HEK293 (cell line): ENCODE data around the gene KLF2.

Source experiments
- CTCF ChIA-PET: fragments of 350-600 bp; formaldehyde crosslinking; extraction: SDS; loops from one replicate; lab custom pipeline; 2021; ENCODE audit warnings: antibody characterized with exemption; lab: Yijun Ruan, JAX
- POLR2A ChIA-PET: fragments of 300-600 bp; formaldehyde crosslinking; extraction: SDS; loops from one replicate; lab custom pipeline; 2020; ENCODE audit warnings: antibody characterized with exemption, inconsistent platforms; lab: Yijun Ruan, JAX
- H3K27ac ChIP-seq: fragments of 200-500 bp; sonication (Bioruptor generic); 2 replicates; pipeline ENCODE4 v1.5.1; 2014; ENCODE audit warnings: low read depth, low read length, control low read depth, inconsistent platforms; ENCODE audit errors: extremely low read depth
- H3K36me3 ChIP-seq, 2 experiments: fragments of 200-500 bp in 1 of 2; sonication (Bioruptor generic) in 1 of 2; 1 replicate in 1 of 2; 2 replicates in 1 of 2; pipeline ENCODE4 v1.5.1; 2014 to 2017; ENCODE audit warnings: inconsistent platforms in 2 of 2, low read length in 2 of 2; ENCODE audit not compliant: control insufficient read depth in 2 of 2, insufficient read depth in 1 of 2
- H3K4me1 ChIP-seq: fragments of 200-500 bp; sonication (Bioruptor generic); 2 replicates; pipeline ENCODE4 v1.5.1; 2014; ENCODE audit warnings: mild to moderate bottlenecking, low read length, inconsistent platforms; ENCODE audit not compliant: control insufficient read depth, insufficient read depth
- H3K4me3 ChIP-seq: 2 replicates; pipeline ENCODE4 v1.5.1; 2011; ENCODE audit warnings: low read depth, mild to moderate bottlenecking, control low read depth, low read length, moderate library complexity
- H3K9me3 ChIP-seq: fragments of 200-500 bp; sonication (Bioruptor generic); 2 replicates; pipeline ENCODE4 v1.5.1; 2014; ENCODE audit warnings: low read depth, low read length, inconsistent platforms; ENCODE audit not compliant: control insufficient read depth, insufficient read depth
- GLIS1 ChIP-seq: fragments of 450-650 bp; formaldehyde crosslinking; IDR thresholded peaks from 2 replicates; pipeline ENCODE4 v1.5.1; 2016; ENCODE audit warnings: missing biosample characterization, missing genetic modification characterization
- KLF10 ChIP-seq: fragments of 450-650 bp; IDR thresholded peaks from 2 replicates; pipeline ENCODE4 v1.5.1; 2018; ENCODE audit warnings: missing biosample characterization, mild to moderate bottlenecking, missing genetic modification characterization
- KLF9 ChIP-seq: fragments of 450-650 bp; formaldehyde crosslinking; IDR thresholded peaks from 2 replicates; pipeline ENCODE4 v1.5.1; 2016; ENCODE audit warnings: missing biosample characterization, missing genetic modification characterization, low read depth
- TRIM28 ChIP-seq: IDR thresholded peaks from 2 replicates; pipeline ENCODE4 v1.6.1; 2011; ENCODE audit warnings: low read length, control low read depth, borderline replicate concordance
- ZNF10 ChIP-seq: fragments of 450-650 bp; formaldehyde crosslinking; IDR thresholded peaks from 2 replicates; pipeline ENCODE4 v1.5.1; 2017; ENCODE audit warnings: missing biosample characterization, missing genetic modification characterization
- ZNF132 ChIP-seq: fragments of 450-650 bp; formaldehyde crosslinking; IDR thresholded peaks from 2 replicates; pipeline ENCODE4 v1.5.1; 2017; ENCODE audit warnings: missing biosample characterization, missing genetic modification characterization, borderline replicate concordance
- ZNF133 ChIP-seq: fragments of 450-650 bp; formaldehyde crosslinking; IDR thresholded peaks from 2 replicates; pipeline ENCODE4 v1.5.1; 2016; ENCODE audit warnings: missing biosample characterization, missing genetic modification characterization
- ZNF146 ChIP-seq: fragments of 450-650 bp; formaldehyde crosslinking; IDR thresholded peaks from 2 replicates; pipeline ENCODE4 v1.5.1; 2016; ENCODE audit warnings: missing biosample characterization, missing genetic modification characterization
- ZNF223 ChIP-seq: fragments of 450-650 bp; formaldehyde crosslinking; IDR thresholded peaks from 2 replicates; pipeline ENCODE4 v1.5.1; 2016; ENCODE audit warnings: missing biosample characterization, missing genetic modification characterization
- ZNF521 ChIP-seq: fragments of 450-650 bp; formaldehyde crosslinking; IDR thresholded peaks from 2 replicates; pipeline ENCODE4 v1.5.1; 2017; ENCODE audit warnings: missing biosample characterization, mild to moderate bottlenecking, missing genetic modification characterization
- ZNF530 ChIP-seq: fragments of 450-650 bp; formaldehyde crosslinking; IDR thresholded peaks from 2 replicates; pipeline ENCODE4 v1.5.1; 2016; ENCODE audit warnings: low read depth, missing biosample characterization, missing genetic modification characterization
- ZNF561 ChIP-seq: fragments of 450-650 bp; IDR thresholded peaks from 2 replicates; pipeline ENCODE4 v1.5.1; 2018; ENCODE audit warnings: missing biosample characterization, missing genetic modification characterization, borderline replicate concordance
- ZNF571 ChIP-seq: fragments of 450-650 bp; formaldehyde crosslinking; IDR thresholded peaks from 2 replicates; pipeline ENCODE4 v1.5.0; 2017; ENCODE audit warnings: missing biosample characterization, missing genetic modification characterization
- ZNF629 ChIP-seq: fragments of 450-650 bp; formaldehyde crosslinking; IDR thresholded peaks from 2 replicates; pipeline ENCODE4 v1.5.1; 2017; ENCODE audit warnings: missing biosample characterization, missing genetic modification characterization
- ZNF785 ChIP-seq: fragments of 450-650 bp; formaldehyde crosslinking; IDR thresholded peaks from 2 replicates; pipeline ENCODE4 v1.5.1; 2016; ENCODE audit warnings: missing biosample characterization, missing genetic modification characterization
- ZNF792 ChIP-seq: fragments of 450-650 bp; formaldehyde crosslinking; IDR thresholded peaks from 2 replicates; pipeline ENCODE4 v1.5.1; 2016; ENCODE audit warnings: missing biosample characterization, missing genetic modification characterization
- ZXDB ChIP-seq: fragments of 450-650 bp; formaldehyde crosslinking; IDR thresholded peaks from 2 replicates; pipeline ENCODE4 v1.5.1; 2016; ENCODE audit warnings: missing biosample characterization, missing genetic modification characterization
- TF ChIP-seq, protein P1 (sequence below): fragments of 450-650 bp; formaldehyde crosslinking; IDR thresholded peaks from 2 replicates; pipeline ENCODE4 v1.5.1; 2016; ENCODE audit warnings: missing biosample characterization, missing genetic modification characterization
- TF ChIP-seq, protein P2 (sequence below): fragments of 450-650 bp; formaldehyde crosslinking; IDR thresholded peaks from 2 replicates; pipeline ENCODE4 v1.5.1; 2016; ENCODE audit warnings: missing biosample characterization, missing genetic modification characterization
- TF ChIP-seq, protein P3 (sequence below): fragments of 450-650 bp; formaldehyde crosslinking; IDR thresholded peaks from 2 replicates; pipeline ENCODE4 v1.5.1; 2016; ENCODE audit warnings: missing biosample characterization, missing genetic modification characterization
- TF ChIP-seq, protein P4 (sequence below): fragments of 450-650 bp; formaldehyde crosslinking; IDR thresholded peaks from 2 replicates; pipeline ENCODE4 v1.5.1; 2017; ENCODE audit warnings: missing biosample characterization, missing genetic modification characterization

Gene KLF2

DNA sequence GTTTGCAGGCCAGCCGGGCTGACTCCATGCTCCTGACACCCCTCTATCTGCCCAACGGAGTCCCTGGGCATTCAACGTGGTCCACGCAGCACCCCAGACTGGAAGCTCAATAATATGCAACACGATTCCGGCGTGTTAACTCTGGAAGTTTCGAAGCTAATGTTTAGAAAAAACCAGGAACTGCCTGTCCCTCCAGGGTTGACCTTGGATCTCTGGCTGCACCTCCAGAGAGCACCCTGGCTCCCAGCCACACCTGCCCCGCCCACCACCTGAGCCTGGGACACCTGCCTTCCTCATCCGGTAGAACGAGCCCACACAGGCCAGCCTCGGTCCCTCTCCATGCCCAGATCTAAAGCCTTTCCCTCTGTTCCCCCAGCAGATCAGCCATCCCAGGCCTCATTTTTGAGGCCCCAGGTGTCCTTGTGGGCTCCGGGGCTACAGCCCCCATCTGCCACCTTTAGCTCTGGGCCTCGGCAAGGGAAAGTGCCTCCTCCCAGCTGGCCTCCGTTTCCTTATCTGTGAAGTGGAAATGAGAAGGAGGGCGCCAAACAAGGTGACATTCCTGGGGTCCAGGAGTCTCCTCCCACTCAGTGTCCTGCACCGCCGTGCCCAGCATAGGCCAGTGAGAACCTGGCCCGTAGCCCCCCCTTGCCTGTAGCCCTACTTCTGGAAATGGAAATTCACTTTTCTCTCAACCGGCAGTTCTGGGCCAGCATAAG lies 38.7 kb downstream of the KLF2 start:
- ChIA-PET CTCF (interaction anchor here (0.6 to 0.7 kb wide), 2 partner anchors 13 kb away, joined by 3 to 4 read pairs; no protein-coding TSS in a partner anchor), POLR2A (no interaction called here)
- H3K4me1 ChIP-seq: no peaks in the 10 kb centered on the region; the same call in 1 of the 2 replicates
- H3K9me3 ChIP-seq: no peaks in the 10 kb centered on the region
- TF ChIP-seq ZNF792 (tag by site-specific recombination) (no peak), KLF9 (tag by site-specific recombination) (0 out of 2 replicates have a peak, but pooled peaks have one; percentile 14), TRIM28 (no peak)
- TF ChIP-seq, protein P1, sequence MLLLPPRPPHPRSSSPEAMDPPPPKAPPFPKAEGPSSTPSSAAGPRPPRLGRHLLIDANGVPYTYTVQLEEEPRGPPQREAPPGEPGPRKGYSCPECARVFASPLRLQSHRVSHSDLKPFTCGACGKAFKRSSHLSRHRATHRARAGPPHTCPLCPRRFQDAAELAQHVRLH (tag by site-specific recombination): no peak
- no peak overlapping the region for H3K27ac ChIP-seq
- H3K4me3 ChIP-seq: no peak overlapping the region
- peaks cover 0 to 9% of the 10 kb centered on the region in 2 experiments; a peak in 1 of 3 replicates for H3K36me3 ChIP-seq

DNA sequence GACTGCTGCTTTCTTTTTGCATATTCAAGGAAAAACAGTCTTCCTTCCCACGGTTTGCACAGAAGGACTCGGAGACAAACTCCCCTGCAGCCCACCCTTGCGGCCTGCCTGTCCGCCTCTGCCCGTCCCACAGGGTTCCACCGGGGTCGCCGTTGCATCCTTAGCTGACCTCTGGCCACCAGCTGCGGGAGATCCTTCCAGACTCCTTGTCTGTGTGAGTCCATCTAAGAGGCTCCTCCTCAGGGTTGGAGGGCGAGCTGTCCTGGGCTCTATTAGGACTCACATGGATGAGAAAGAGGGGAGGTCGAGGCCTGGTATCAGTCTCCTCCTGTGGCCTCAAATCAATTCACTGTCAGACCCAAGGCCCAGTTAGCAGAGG lies 39.2 kb downstream of the KLF2 start:
- H3K36me3 ChIP-seq: peaks cover 0 to 7% of the 10 kb centered on the region in 2 experiments; a peak in 1 of 3 replicates
- no peak overlapping the region for H3K4me3 ChIP-seq
- no peaks in the 10 kb centered on the region; the same call in 1 of the 2 replicates for H3K4me1 ChIP-seq
- TF ChIP-seq, protein P2, sequence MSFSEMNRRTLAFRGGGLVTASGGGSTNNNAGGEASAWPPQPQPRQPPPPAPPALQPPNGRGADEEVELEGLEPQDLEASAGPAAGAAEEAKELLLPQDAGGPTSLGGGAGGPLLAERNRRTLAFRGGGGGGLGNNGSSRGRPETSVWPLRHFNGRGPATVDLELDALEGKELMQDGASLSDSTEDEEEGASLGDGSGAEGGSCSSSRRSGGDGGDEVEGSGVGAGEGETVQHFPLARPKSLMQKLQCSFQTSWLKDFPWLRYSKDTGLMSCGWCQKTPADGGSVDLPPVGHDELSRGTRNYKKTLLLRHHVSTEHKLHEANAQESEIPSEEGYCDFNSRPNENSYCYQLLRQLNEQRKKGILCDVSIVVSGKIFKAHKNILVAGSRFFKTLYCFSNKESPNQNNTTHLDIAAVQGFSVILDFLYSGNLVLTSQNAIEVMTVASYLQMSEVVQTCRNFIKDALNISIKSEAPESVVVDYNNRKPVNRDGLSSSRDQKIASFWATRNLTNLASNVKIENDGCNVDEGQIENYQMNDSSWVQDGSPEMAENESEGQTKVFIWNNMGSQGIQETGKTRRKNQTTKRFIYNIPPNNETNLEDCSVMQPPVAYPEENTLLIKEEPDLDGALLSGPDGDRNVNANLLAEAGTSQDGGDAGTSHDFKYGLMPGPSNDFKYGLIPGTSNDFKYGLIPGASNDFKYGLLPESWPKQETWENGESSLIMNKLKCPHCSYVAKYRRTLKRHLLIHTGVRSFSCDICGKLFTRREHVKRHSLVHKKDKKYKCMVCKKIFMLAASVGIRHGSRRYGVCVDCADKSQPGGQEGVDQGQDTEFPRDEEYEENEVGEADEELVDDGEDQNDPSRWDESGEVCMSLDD (tag by site-specific recombination): no peak
- no peak for TF ChIP-seq KLF10 (tag by site-specific recombination)
- no peak for TF ChIP-seq GLIS1 (tag by site-specific recombination)
- TF ChIP-seq ZNF10 (tag by site-specific recombination): no peak
- TF ChIP-seq, protein P3, sequence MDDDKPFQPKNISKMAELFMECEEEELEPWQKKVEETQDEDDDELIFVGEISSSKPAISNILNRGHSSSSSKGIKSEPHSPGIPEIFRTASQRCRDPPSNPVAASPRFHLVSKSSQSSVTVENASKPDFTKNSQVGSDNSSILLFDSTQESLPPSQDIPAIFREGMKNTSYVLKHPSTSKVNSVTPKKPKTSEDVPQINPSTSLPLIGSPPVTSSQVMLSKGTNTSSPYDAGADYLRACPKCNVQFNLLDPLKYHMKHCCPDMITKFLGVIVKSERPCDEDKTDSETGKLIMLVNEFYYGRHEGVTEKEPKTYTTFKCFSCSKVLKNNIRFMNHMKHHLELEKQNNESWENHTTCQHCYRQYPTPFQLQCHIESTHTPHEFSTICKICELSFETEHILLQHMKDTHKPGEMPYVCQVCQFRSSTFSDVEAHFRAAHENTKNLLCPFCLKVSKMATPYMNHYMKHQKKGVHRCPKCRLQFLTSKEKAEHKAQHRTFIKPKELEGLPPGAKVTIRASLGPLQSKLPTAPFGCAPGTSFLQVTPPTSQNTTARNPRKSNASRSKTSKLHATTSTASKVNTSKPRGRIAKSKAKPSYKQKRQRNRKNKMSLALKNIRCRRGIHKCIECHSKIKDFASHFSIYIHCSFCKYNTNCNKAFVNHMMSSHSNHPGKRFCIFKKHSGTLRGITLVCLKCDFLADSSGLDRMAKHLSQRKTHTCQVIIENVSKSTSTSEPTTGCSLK: no peak
- TF ChIP-seq ZNF132 (tag by site-specific recombination): no peak
- no peak for TF ChIP-seq ZNF223
- no peak for TF ChIP-seq ZXDB (tag by site-specific recombination)
- no peak for TF ChIP-seq ZNF561
- TF ChIP-seq ZNF521 (tag by site-specific recombination): no peak
- no peak for TF ChIP-seq ZNF133 (tag by site-specific recombination)
- no peak for TF ChIP-seq ZNF792 (tag by site-specific recombination)
- TF ChIP-seq ZNF571 (tag by site-specific recombination): no peak
- TF ChIP-seq ZNF629 (tag by site-specific recombination): no peak
- TF ChIP-seq ZNF146 (tag by site-specific recombination): no peak
- no peak for TF ChIP-seq ZNF785 (tag by site-specific recombination)
- TF ChIP-seq, protein P4, sequence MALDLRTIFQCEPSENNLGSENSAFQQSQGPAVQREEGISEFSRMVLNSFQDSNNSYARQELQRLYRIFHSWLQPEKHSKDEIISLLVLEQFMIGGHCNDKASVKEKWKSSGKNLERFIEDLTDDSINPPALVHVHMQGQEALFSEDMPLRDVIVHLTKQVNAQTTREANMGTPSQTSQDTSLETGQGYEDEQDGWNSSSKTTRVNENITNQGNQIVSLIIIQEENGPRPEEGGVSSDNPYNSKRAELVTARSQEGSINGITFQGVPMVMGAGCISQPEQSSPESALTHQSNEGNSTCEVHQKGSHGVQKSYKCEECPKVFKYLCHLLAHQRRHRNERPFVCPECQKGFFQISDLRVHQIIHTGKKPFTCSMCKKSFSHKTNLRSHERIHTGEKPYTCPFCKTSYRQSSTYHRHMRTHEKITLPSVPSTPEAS: no peak
- no peak for TF ChIP-seq ZNF530 (tag by site-specific recombination)
- POLR2A ChIA-PET: no interaction called here
- H3K27ac ChIP-seq: no peak overlapping the region
- no peaks in the 10 kb centered on the region for H3K9me3 ChIP-seq
- CTCF ChIA-PET: no interaction called here
